NCI-H2171 treated with DMSO at 0.1 percent for 48 hours (cell line): ENCODE data around the gene TXNDC17.
"Not testable (repeated sequence)": the region's sequence is repeated elsewhere in the genome, so short reads cannot be mapped to it uniquely, and the experiment has no call there.

Experiments
- DNase-seq: peaks from one replicate; lab custom pipeline; 2025; lab: John Stamatoyannopoulos, UW

Gene TXNDC17

DNA sequence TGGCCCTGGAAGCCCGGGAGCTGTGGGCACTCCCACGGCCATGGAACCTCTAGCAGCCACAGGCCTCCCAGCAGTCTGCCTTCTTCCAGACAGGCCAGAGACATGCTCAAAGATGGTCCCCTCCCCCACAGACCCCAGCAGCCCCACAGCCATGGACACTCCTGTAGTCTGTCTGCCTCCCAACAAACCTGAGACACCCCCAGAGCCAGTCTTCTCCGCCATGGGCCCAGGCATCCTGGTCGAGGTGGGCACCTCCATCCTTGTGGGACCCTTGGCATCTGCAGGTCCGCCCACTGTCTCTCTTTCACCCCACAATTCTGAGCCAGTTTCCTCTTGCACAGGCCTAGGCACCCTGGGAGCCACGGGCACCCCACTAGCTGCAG, 3.4 kb upstream of the TXNDC17 start:
- no peak for DNase-seq

DNA sequence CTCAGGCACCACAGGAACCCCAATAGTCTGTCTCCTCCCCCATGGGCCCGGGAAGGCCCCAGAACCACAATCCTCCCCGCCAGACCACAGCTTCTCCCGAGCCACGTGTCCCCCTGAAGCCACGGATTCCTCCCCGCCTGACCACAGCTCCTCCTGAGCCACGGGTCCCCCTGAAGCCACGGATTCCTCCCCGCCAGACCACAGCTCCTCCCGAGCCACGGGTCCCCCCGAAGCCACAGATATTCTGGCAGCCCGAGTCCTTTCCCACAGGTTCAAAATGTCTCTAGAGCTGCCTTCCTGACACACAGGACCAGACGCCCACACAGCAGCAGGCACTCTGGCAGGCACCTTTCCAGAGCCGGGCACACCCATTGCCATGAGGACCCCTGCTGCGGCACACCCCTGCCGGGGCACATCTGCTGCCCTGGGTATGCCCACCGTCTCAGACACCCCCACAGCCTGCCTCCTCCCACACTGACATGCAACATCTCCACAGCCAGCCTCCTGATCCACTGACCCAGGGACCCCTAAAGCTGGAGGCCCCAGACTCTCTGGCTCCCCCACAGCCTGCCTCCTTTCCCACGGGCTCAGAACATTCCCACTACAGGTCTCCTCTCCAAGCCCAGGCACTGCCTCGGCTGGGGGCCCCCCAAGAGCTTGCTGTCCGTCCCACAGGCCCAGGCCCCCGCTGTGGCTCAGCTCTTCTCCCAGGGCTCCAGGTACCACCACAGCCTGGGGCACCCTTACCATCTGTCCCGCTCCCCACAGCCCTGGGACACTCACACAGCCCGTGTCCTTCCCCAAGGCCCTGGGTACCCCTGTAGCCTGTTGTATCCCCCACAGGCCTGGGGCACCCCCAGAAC, 2.6 kb upstream of the TXNDC17 start:
- no peak for DNase-seq

DNA sequence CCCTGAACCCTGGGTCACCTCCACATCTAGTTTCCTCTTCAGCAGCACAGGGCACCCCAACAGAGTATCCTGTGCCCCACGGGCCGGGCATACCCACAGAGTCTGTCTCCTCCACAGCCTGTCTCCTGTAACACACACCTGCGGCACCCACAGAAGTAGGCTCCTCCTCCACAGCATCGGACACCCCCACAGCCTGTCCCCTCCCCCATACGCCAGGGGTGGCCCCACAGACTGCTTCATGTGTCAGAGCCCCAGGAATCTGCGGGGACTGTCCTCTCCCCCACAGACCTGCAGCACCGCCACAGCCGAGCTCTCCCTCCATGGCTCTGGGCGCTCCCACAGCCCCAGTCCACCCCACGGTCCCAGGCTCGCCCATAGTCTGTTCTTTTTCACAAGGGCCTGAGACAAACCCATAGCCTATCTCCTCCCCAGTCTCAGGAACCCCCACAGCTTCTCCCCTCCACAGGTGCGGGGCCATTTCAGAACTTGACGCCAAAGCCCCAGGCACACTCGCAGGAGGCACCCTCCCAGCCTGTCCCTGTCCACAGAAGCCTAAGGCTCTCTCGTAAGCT, 1.8 kb upstream of the TXNDC17 start:
- no peak for DNase-seq

DNA sequence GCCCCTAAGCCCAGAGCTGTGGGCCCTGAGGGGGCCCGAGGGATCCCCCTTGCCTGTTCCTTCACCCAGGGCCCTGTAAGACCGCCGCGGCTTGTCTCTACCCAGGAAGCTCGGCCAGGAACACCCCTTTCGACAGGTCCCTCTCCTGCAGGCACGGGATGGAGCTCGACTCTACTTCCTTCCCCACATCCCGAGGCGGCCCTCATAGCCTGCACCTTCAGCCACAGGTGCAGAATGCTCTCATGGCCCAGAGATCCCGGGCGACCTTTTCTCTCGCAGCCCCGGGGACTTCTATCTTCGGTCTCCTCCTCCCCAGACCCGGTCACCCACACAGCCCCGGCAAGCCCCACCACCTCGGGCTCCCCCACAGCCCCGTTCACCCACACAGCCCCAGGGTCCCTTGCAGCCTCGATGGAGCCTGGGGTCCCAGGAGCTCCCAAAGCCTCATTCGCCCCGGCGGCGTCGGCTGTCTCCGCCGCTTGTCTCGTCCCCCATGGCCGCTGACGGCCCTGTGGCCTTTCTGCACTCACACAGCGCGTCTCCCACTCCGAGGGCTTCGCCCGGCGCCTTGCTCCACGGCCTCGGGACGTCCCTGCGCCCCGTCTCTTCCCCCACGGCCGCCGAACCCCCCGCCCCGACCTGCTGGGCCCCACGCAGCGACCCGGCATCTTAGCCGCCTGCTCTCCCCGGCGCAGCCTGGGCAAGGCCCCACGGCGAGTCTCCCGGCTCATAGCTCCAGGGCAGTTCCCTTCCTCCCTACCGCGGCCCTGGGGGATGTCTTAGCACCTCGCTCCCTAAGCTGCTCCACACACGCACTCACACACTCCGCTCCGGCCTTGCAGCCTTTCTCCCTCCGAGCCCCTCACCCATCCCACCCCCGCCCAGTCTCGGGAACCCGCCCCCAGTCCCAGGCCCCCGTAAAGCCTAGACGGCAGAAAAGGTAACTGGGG, 999 bp upstream of the TXNDC17 start:
- peak; percentile 45 for DNase-seq

DNA sequence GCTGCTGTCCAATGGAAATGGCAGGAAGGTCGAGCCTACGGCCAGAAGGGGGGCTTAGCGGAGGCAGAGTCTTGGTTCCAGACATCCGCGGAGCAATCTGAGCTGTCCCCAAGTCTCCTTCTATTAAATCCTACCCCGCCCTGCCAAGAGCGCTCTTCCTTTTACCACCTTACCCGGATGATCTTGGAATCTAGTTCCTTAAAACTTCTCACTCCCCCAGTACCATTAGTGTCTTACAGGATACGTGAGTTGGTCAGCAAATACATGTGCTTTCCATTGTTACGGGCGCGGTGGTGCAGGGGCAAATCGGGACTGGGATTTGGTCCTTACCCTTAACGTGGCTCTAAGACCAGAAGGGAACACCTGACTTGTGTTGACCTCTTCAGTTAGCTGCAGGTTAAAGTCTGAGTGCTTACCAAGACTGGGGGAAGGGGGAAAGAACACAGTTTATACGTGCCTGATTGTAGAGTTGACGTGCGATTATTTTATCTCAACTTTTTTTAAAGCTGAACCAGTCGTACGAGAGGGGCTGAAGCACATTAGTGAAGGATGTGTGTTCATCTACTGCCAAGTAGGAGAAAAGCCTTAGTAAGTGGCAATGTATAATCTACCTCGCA, 495 bp downstream of the TXNDC17 start:
- DNase-seq, result peak; percentile 52

DNA sequence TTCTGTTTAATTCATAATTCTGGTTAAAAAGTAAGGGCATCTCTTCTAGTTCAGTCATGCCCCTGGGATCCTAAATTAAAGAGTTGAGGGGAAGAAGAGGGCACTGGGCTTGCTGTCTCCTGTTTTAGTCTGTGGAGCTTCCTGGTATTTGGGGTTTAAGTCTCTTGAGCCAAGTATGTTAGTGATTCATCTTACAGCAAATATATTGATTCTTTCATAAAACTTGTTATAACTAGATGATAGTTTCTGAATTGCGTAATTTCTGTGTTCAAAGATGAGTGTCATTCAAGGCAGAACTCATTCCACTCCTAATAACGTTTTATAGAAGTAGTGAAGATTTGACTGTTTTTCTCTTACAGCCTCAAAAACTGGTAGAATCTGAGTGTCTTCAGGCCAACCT, 1.7 kb downstream of the TXNDC17 start:
- DNase-seq, result no peak

DNA sequence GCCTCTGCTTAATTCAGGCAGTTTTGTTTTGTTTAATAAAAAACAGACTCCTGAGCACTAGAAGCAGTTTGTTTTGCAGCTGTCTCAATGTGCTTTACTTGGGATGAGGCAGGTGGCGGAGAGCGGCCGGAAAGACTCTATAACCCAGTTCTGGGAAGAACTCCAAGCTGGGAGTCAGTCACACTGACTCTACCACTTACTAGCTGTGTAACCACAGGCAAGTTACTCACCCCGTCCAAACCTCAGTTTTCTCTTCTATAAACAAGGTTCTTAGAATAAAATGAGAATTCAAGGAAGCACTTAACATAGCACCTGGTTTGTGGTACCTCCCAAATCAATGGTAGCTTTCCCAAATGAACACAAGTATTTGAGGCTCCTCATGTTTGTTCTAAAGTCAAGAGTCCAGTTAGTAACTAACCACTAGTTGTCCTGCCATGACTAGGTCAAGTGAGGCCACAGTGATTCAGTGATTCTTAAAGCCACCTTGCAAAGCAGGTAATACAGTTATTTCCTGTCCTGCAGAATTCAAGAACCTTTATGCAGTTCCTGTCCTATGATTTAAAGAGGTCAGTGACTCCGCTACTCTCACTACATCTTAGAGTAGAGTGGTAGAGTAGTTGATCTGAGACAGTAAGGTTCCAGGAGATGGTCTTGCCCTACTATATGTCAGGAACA, 2.7 kb downstream of the TXNDC17 start:
- DNase-seq, result no peak

DNA sequence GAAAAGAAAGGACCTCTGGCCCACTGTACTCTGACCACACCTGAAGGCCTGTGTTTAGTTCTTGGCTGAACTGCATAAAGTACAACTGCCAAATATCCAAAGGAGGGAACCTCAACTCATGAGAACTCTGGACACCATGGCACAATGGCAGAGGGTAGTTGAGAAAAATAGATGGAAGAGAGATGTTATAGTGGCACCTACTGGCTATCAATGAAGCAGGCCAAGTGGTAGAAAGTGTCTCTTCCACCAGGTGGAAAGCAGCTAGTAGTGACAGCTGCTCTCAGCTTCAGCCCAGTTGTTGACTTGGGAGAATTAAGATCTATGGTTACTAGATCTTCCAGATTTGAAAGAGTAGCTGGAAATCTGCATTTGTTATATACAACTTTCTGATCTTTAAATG, 7.3 kb downstream of the TXNDC17 start:
- DNase-seq, result peak; percentile 18

DNA sequence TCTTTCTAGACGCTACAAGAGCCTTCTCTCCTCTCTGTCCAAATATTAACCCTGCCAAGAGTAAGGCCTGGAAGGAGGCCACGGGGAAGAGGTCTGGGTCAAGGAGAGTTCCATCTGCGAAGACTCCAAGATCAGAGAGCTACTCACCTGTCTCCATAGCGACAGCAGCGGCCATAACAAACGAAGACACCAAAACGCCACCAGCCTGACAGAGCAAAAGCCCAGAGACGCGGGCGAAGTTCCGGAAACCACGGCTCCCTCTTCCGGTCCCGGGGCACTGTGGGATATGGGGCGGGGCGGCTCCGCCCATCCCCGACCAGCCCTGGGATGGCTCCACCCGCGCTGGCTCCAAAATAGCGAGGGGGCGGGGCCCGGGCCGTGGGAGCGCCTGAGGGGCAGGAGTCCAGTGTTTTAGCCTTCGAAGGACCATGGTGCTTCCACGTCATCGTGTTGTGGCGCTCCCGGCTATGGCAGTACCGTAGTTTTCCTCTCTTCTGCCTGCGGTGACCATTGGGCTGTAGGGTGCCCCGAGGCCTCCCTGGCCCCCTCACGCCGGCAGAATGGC, 10.6 kb downstream of the TXNDC17 start, which contains the start of the genes C17orf100 and MED31:
C17orf100 (plus strand) TSS at position 409 of the 565 bp plus-strand sequence; CDS start at position 561, 152 bp downstream.
MED31 (minus strand) TSS at position 252 of the 565 bp plus-strand sequence; CDS start at position 175, 77 bp downstream.
- DNase-seq, result peak; percentile 96

DNA sequence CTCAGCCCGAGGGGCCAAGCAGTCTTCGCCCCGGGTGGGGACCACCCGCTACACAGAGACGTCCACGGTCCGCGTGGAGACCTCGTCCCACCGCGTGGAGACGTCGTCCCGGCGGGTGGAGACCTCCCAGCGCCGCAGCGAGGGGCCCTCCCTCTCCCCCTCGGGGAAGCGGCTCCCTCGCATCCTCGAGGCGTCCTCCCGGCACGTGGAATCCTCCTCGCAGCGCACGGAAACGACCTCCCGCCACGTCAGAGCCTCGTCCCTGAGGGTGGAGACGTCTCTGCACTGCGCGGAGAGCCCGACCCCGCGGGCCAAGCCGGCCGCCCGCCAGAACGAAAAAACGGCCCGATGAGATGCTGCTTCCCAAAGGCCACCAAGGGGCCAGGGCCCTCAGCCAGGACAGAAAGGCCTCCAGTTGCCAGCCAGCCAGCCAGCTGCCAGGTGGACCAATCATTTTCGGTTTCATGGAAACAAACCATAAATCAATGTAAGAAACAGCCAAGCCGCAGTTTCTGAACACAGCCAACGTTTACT, 11.1 kb downstream of the TXNDC17 start:
- peak; percentile 12 for DNase-seq

DNA sequence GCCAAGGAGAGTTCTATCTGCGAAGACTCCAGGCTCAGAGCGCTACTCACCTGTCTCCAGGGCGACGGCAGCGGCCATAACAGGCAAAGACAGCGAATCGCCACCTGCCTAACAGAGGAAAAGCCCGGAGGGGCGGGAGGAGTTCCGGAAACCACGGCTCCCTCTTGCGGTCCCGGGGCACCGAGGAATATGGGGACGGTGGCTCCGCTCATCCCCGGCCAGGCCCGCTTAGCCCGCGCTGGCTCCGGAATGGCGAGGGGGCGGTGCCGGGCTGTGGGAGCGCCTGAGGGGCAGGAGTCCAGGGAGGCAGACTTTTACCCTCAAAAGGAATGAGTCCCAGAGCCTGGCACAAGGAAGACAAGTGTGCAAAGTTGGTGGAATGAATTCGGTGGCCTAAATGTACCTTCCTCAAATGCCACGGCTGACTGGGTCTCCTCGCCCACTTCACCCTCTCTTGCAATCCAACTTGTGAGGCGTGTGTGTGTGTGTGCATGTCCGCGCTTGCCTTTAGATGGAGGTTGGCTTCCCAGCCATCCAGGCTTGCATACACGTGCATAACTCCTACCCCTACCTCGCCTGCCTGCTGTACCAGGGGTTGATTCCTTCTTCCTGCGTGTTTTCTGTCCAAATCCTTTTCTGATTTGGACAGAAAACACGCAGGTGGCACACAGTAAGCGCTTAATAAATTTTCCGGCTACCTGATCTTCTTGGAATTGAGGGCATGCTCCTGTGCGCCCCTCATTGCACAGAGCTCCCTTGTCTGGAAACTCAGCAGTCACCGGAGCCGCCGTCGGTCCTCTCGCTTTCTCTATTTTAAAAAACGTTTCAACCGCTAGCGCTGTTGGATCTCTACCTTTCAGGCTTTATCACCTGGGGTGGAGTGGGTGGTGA, 14.2 kb downstream of the TXNDC17 start:
- peak; percentile 58 for DNase-seq

DNA sequence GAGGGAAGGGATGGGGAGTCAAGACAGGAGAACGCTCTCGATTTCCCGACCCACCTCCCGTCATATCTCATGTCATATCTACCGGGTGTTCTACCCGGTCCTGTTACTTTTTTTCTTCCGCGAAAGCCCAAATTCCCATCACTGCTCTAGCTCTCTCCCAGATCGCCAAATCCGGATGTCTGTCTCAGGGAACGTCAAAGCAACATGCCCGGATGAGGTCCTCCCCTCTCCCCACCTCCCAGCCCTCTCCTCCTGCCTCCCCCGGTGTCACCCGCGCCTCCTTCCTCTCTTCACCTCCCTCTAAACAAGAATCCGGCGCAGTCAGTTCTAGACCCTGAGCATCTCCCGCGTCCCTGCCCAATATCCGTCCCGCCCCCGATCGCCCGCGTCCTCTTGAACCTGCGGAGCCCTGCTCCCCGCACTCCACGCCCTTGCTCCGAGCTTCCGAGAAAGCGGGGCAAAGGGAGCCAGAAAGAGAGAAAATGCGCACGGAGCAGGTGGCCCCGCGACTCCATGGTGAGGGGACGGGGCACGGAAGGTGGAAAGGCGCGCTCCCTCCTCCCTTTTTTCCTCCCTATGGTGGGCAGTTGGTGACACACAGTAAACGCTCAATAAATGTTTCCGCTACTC, 15.0 kb downstream of the TXNDC17 start:
- DNase-seq, result not testable (repeated sequence)

DNA sequence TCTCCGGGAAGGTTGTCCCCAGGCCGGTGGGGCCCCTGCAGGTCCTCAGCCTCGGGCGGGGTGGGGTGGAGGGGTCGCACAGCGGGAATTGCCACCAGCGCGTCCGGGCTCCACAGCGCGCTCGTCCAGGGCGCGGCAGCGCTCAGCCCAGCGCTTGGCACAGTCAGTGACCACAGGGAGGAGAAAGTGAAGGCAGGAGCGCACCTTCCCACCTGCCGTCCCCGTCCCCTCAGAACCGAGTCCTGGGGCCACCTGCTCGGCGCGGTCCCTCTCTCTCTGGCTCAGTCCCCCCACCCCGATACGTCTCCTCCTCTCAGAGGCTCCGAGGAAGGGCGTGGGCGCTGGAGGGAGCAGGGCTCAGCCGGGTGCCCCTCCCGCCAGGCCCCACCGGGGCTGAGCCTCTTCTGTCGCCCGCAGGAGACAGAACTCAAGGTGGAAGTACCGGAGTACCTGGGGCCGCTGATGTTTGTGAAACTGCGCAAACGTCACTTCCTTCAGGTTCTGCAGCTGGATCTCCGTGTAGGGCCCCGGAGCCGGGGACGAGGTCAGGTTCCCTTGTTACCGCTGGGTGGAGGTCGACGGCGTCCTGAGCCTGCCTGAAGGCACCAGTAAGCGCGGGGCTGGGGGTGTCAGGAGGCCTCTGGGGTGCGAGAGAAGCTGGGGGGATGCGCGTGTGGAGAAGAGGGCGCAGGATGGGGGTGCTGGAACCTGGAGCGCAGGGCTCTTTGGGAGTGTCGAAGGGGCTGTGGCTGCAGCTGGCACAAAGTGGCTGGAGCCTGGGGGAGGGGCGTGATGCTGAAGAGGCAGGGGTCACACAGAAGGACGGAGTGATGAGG, 16.2 kb downstream of the TXNDC17 start:
- not testable (repeated sequence) for DNase-seq

DNA sequence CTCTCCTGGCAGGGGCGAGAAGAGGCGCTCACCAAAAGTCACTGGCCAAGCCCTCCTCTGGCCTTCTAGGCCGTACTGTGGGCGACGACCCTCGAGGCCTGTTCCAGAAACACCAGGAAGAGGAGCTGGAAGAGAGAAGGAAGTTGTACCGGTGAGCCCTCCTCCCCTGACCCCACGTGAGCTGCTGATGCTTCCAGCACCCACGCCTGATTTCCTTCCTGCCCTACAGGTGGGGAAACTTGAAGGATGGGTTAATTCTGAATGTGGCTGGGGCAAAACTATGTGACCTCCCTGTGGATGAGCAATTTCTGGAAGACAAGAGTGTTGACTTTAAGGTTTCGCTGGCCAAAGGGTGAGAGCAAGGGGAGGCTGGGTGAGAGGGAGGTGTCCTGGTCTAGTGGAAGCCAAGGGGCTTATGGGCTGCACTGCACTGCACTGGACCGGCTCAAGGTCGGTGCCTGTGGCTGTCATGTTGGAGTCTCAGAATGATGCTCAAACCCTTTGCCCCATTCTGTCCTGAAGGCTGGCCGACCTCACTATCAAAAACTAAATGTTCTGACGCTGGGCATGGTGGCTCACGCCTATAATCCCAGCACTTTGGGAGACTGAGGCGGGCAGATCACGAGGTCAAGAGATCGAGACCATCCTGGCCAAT, 16.9 kb downstream of the TXNDC17 start:
- DNase-seq, result no peak

DNA sequence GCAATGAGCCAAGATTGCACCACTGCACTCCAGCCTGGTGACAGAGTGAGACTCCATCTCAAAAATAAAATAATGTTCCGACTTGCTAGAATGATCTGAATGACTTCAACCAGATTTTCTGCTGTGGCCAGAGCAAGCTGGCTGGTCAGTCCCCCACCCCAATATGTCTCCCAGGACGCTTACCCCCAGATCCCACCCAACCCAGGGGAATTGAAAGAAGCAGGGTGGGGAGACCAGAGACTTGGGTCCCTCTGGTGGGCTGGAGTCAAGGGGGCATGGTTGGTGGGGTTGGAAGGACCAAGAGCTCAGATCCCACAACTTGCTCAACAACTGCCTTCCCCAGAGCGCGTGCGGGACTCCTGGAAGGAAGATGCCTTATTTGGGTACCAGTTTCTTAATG, 17.6 kb downstream of the TXNDC17 start:
- not testable (repeated sequence) for DNase-seq

DNA sequence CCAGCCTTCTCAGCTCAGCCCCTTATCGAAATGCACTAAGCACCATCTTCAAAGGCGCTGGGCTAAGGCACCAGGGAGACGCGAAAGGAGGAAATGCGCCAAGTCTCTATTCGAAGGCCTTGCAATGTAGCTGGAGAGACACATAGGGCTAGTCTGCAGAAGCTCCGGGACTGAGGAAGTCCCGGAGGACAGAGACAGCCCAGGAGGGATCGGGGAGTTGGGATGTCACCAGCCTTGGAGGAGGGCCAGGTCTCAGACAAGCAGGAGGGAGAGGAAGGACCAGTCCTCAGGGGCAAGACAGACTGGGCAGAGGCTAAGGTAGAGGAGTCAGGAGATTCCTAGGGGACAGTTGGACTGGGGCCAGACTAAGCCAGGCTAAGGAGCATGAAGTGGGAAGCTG, 19.2 kb downstream of the TXNDC17 start:
- DNase-seq, result no peak

DNA sequence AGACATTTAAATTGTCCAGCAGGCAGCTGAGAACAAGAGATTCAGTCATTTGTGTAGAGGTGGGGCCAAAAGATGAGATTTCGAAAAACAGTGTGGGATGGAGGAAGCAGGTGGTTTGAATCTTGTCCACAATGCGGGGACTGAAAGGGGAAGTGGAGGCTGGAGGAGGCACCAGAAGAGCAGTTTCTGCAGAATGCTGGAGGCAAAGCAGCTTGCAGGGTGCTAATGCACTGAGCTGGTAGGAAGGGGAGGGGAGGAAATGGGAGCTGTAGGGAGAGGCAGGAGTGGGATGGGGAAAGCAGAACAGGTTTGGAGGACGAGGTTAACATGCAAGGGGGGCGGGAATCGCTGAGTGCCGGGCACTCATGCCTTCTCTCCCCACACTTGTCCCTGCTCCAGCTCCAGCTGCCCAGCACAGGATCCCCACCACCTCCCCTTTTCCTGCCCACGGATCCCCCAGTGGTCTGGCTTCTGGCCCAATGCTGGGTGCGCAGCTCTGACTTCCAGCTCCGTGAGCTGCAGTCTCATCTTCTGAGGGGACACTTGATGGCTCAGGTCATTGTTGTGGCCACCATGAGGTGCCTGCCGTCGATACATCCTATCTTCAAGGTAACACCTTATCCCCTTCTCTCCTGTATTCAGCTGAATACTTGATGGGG, 20.1 kb downstream of the TXNDC17 start:
- DNase-seq, result no peak
